ENCODE results near the gene SPON1.
"Not testable (repeated sequence)": the region's sequence is repeated elsewhere in the genome, so short reads cannot be mapped to it uniquely, and the experiment has no call there.

The SPON1 gene

DNA sequence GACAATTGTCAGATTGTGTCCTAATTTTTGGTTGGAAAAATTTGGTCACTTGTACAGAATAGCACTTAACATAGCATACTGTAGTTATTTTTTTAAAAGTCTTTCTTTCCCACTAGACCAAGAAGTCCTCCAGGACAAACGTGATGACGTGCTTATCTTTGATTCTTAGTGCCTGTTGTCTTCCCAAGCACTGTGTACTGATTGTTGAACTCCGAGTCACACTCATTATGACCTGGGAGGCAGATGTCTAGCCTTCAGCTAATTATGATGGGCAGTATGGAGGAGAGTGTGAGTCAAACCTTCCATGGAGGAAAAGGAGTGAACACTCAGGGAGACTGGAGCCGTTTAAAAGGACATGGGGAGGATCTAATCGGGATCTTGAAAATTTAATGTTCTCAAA, 119.8 kb downstream of the SPON1 start:
- no peak for DNase-seq (ENCODE audit: low read depth)

DNA sequence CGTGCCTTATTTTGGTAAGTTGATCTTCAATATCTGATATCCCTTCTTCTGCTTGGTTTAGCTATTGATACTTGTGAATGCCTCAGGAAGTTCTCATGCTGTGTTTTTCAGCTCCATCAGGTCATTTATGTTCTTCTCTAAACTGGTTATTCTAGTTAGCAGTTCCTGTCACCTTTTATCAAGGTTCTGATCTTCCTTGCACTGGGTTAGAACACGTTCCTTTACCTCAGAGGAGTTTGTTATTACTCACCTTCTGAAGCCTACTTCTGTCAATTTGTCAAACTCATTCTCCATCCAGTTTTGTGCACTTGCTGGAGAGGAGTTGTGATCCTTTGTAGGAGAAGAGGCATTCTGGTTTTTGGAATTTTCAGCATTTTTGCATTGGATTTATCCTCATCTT, 126.3 kb downstream of the SPON1 start:
- DNase-seq (ENCODE audit: low read depth): not testable (repeated sequence)

- no peak for DNase-seq (ENCODE audit: low read depth)
Observed at GRCh38 chr11:14089690-14090462, 127.4 kb downstream of the SPON1 start.

- not testable (repeated sequence) for DNase-seq (ENCODE audit: low read depth)
Observed at GRCh38 chr11:14090631-14091030, 128.1 kb downstream of the SPON1 start.

GRCh38 chr11:14093065-14093464, 130.5 kb downstream of the SPON1 start:
- DNase-seq (ENCODE audit: low read depth): no peak

- no peak for DNase-seq (ENCODE audit: low read depth)
Observed at GRCh38 chr11:14094481-14095037, 132.0 kb downstream of the SPON1 start.

GRCh38 chr11:14095882-14096281, 133.4 kb downstream of the SPON1 start:
- DNase-seq (ENCODE audit: low read depth): no peak

GRCh38 chr11:14096606-14097005, 134.1 kb downstream of the SPON1 start:
- DNase-seq (ENCODE audit: low read depth): no peak

DNA sequence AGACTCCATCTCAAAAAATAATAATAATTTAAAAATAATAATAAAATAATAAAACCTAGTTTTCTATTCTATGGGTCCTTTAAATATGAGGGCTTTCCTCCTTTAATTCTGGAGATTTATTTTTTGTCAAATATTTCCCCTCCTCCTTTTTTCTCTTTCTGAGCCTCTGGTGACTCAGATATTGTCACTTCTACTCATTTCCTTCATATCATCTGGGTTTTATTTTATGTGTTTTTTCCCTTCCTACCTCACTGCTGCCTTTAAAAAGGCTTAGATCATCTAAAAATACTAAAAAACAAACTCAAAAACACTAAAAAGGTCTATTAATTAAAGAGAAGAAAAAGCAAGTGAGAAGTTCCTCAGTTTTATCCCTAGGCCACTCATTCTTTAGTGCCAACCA, 138.9 kb downstream of the SPON1 start:
- no peak for DNase-seq (ENCODE audit: low read depth)

GRCh38 chr11:14102766-14103165, 140.2 kb downstream of the SPON1 start:
- no peak for DNase-seq (ENCODE audit: low read depth)

- DNase-seq (ENCODE audit: low read depth): no peak
Observed at GRCh38 chr11:14105446-14105845, 142.9 kb downstream of the SPON1 start.

DNA sequence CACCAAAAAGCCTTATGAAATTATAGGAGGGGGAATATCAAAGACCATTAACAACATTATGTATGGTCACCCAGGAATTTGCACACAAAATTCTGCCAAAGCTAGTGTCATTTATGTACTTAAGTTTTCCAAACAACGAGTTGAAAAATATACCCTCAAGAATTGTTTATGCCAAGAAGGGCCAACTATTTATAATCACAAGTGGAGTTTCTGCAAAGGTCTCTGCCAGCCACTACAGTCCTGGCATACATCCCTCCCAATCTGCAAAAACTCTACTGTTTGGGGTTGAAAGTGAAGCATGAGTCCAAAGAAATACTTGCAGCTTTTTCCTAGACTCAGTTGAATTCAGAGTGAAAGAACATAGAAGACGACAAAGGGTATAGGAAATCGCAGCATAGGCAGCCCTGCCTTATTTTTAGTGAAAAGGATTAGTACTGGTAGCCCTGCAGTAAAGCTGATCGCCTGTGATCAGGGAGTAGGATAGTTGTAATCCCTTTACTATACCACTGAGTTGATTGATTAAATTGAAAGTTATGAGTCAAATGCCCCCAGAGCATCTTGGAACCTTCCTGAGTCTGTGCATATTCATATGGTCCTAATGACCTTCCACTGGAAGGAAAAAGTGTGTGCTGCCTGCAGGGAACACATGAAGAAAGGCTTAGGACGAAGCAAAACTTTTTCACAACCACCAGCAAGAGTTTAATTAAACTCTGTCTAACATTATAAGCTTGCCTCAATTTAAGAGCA, 144.0 kb downstream of the SPON1 start:
- no peak for DNase-seq (ENCODE audit: low read depth)

DNA sequence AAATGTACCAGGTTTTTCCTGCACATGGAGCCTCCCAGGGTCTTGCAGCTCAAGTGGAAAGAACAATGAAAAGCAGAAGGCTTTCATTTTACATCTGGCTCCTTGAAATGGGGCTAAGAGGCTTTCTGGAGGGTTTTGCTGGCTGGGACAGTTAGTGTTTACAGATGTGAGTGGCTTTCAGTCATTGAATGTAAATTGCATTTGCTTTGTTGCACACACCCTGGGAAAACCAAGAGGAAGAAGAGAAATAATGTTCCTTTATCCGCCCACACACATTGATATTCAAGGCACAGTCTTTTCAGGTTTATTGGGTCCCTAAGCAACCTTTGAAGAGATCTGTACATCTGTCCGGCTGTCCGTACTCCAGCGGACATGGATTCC, 144.5 kb downstream of the SPON1 start:
- no peak for DNase-seq (ENCODE audit: low read depth)

DNA sequence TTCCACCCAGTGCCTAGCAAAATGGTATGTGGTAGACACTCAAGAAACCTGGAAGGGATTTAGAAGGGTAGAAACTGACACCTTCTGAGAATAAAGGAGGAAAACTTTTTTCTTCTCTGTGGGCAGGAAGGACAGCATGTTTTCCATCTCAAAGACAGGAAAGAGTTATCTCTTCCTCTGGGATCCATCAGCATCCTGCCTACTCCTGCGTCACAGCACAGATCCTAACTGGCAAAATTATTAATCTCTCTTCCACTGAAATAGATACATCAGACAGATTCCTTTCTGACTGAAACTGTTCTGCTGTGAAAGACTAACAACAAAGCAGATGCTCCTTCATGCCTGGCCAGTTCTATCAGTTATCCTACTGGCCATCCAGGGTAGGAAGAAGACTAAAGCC, 147.2 kb downstream of the SPON1 start:
- DNase-seq (ENCODE audit: low read depth): no peak

GRCh38 chr11:14110629-14111028, 148.1 kb downstream of the SPON1 start:
- DNase-seq (ENCODE audit: low read depth): no peak

DNA sequence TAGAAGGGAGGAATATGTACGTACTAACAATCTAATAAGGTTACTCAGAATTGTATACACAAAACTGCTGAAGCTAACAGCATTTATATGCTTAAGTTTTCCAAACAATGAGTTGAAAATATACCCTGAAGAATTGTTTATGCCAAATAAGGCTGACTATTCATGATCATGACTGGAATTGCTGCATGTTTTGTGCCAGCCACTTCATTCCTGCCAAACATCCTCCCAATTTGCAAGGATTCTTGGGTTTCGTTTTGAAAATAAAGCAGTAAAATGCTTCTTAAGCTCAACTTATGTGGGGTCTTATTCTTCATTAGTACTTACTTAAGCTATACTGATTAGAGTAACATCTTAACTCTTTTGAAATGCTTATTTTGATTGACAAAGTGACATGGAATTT, 149.0 kb downstream of the SPON1 start:
- DNase-seq (ENCODE audit: low read depth): no peak

DNA sequence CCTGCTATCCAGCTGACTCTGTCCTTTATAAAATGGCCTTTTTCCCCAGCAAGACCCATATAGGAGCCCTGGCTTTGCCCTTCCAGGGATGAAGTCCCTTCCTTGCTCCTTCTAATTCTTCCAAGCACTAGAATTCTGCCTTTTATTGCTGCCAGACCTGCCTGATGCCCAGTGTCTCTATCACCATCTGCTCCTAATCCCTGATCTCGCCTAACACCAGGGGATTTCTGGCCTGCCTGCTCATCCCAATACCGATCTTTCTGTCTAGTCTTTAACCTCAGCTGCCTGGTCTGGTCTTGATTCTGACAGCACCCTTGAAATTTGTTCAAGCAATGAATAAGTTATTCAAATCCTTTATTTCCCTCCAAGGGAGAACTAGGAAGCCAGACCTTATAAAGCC, 150.2 kb downstream of the SPON1 start:
- no peak for DNase-seq (ENCODE audit: low read depth)

GRCh38 chr11:14114269-14114668, 151.7 kb downstream of the SPON1 start:
- no peak for DNase-seq (ENCODE audit: low read depth)

DNA sequence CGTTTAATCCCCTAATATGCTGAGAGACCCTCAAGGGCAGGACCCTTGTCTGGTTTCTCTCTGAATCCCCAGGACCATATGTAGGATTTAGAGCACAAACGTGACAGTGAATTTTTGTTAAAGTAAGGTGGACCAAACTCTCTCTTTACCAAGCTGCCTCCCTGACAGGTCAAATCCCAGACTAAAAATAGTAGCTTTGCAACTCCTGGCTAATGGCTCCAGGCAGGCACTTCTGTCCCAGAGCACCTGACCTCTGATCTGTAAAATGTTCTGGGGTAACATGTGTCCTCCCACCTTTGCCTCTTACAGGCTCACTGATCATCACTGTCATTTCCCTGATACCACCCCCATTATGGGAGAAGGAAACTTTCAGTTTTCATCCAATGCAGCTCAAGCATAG, 152.3 kb downstream of the SPON1 start:
- no peak for DNase-seq (ENCODE audit: low read depth)

GRCh38 chr11:14117632-14118031, 155.1 kb downstream of the SPON1 start:
- DNase-seq (ENCODE audit: low read depth): no peak

DNA sequence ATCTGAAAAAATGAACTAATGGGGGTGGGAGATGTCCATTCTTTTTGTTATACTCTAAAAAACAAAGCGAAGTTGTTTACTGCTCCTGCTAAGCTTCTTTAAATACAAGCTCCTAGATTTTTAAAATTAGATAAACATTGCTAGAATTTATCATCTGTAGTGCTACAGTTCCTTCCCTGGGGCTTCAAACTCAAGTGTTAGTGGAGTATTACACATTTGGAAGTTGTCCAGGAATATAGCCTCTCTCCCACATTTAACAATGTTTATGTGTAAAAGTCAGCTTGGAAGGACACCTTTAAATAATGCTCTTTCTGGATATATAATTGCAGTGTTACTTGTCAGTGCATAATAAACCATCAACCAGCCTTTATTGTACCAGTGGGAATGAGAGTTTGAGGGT, 155.5 kb downstream of the SPON1 start:
- DNase-seq (ENCODE audit: low read depth): no peak

DNA sequence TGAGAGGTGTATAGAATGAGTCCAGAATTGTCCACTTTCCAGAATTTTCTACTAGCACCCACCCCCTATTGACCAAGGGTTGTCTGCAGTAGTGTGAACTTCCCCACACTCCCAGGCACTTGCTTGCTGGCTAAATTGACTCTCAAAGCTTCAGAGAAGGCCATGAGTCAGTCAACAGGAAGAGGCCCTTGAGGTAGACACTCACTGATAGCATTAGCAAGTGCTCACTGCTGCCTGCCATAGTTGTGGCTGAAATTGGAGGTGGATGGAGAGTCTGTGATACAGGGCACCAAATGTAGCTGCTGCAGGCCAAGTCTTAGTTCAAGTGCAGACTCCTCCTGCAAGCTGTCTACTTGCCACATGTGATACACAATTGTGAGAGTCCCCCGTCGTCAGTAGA, 156.8 kb downstream of the SPON1 start:
- no peak for DNase-seq (ENCODE audit: low read depth)

- DNase-seq (ENCODE audit: low read depth): no peak
Observed at GRCh38 chr11:14124350-14124749, 161.8 kb downstream of the SPON1 start.
